Mucosa of rectum (tissue), 2 donors: ENCODE data around the gene KRTAP12-4.
"Not testable (repeated sequence)": the region's sequence is repeated elsewhere in the genome, so short reads cannot be mapped to it uniquely, and the experiment has no call there.

Experiments used
- H3K27ac ChIP-seq, 2 donors: one replicate each; pipeline ENCODE4 v1.7.0; 2013; ENCODE audit warnings: inconsistent platforms in 2 of 2, low read depth in 2 of 2, low read length in 2 of 2
- H3K27me3 ChIP-seq, 2 donors: one replicate each; pipeline ENCODE4 v1.7.0; 2013; ENCODE audit warnings: low read length in 2 of 2; ENCODE audit not compliant: control insufficient read depth in 2 of 2, insufficient read depth in 2 of 2
- H3K36me3 ChIP-seq, 2 donors: one replicate each; pipeline ENCODE4 v1.7.0; 2013; ENCODE audit warnings: low read length in 2 of 2; ENCODE audit not compliant: control insufficient read depth in 2 of 2, insufficient read depth in 2 of 2
- H3K4me1 ChIP-seq, 2 donors: one replicate each; pipeline ENCODE4 v1.7.0; 2013; ENCODE audit warnings: low read length in 2 of 2, mild to moderate bottlenecking in 1 of 2; ENCODE audit not compliant: control insufficient read depth in 2 of 2, insufficient read depth in 2 of 2
- H3K4me3 ChIP-seq, 2 donors: one replicate each; pipeline ENCODE4 v1.7.0; 2013; ENCODE audit warnings: low read length in 2 of 2
- H3K9ac ChIP-seq, 2 donors: one replicate each; pipeline ENCODE4 v1.7.0; 2013; ENCODE audit warnings: low read length in 2 of 2, low read depth in 1 of 2, mild to moderate bottlenecking in 1 of 2
- H3K9me3 ChIP-seq, 2 donors: one replicate each; pipeline ENCODE4 v1.7.0; 2013; ENCODE audit warnings: low read length in 2 of 2; ENCODE audit not compliant: control insufficient read depth in 2 of 2
- donor health status: healthy.
- donor health status: Normal muscosa, but diverticular disease.

The KRTAP12-4 gene

DNA sequence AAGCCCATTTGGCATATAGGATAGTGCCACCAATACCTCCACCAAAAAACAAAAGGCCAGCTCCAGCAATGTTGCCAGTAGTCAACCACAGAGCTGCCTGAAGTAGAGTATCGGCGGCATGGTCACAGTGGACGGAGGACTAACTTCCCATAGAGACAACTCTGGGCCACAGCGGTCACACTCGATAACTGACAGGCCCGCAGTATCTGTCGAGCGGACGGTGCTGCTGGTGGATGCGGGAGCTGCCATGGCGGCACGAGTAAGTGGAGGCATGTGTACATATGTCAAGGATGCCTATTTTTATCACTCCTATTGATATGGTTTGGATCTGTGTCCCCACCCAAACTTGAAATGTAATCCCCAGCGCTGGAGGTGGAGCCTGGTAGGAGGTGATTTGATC, 23.4 kb upstream of the KRTAP12-4 start:
- Histone ChIP-seq H3K4me1 (no peaks in the 10 kb centered on the region), H3K27ac (no peak overlapping the region), H3K4me3 (no peak overlapping the region), H3K27me3 (no peaks in the 10 kb centered on the region), H3K36me3 (no peaks in the 10 kb centered on the region), H3K9ac (no peak overlapping the region), H3K9me3 (no peaks in the 10 kb centered on the region)

DNA sequence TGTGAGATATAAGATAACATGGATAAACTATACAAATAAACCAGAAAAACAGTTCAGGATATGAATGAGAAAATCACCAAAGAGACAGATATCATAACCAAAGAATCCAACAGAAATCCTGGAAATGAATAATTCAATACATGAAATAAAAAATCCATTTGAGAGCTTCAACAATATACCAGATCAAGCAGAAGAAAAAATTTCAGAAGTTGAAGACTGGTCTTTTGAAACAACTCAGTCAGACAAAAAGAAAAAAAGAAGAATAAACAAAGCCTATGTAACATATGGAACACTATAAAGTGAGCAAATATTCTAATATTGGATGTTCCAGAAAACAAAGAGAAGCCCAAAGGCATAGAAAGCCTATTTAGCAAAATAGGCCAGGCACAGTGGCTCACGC, 17.5 kb upstream of the KRTAP12-4 start:
- no peak overlapping the region for H3K9ac ChIP-seq
- no peak overlapping the region for H3K4me3 ChIP-seq

DNA sequence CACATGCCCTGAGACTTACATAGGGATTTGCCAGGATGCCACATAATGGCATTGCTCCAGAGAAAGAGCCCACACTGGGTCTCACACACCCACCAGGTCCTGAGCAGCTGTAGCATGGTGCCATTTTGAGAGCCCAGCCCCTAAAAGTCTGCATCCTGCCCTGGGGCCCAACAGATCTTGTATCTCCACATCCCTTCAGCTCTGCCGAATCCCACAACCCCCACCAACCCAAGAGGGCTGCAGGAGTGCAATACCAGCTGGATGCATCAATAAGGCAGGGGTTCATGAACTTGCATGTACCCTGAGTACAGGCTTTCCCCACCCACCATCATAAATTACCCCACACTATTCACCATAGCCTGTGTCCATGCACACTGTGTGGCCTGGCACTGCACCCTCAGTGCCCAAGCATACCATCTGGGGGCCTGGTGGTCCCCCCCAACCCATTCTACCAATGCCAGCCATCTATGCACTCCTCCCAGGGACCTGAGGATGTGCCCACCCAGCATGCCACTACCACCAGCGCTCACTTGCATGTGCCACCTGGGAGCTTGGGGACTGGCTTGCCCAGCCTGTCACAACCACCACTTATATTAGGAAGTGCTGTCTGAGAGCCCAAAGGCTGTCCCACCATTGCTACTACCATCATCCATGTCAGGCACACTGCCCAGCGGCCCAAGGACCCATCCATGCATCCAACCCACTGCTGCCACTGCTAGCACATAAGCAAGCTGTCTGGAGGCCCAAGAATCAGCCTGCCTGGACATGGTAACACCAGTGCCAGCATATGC, 16.4 kb upstream of the KRTAP12-4 start:
- H3K9me3 ChIP-seq: peaks cover 0 to 3% of the 10 kb centered on the region in 2 donors
- no peaks in the 10 kb centered on the region for H3K4me1 ChIP-seq
- H3K4me3 ChIP-seq: no peak overlapping the region
- H3K27ac ChIP-seq: no peak overlapping the region
- peaks cover 0 to 5% of the 10 kb centered on the region in 2 donors for H3K27me3 ChIP-seq
- H3K36me3 ChIP-seq: no peaks in the 10 kb centered on the region
- H3K9ac ChIP-seq: no peak overlapping the region

More for the DNA sequence above, 17.5 kb upstream of the KRTAP12-4 start:
- Histone ChIP-seq H3K4me1 (no peaks in the 10 kb centered on the region), H3K36me3 (no peaks in the 10 kb centered on the region), H3K27me3 (peaks cover 0 to 5% of the 10 kb centered on the region in 2 donors), H3K9me3 (peaks cover 0 to 3% of the 10 kb centered on the region in 2 donors), H3K27ac (no peak overlapping the region)

DNA sequence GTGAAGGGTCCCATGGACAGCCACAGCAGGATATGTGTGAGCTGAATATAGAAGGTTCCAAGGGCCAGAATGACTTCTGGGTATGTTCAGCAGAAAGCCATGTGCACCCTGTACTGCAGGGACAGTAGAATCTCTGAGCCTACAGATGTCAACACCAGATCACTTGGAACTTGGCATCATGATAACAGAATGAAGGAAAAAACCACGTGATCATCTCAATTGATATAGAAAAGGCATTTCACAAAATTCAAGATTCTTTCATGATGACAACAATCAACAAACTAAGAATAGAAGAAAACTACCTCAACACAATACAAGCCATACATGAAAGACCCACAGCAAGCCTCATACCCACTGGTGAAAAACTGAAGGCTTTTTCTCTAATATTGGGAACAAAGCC, 13.2 kb upstream of the KRTAP12-4 start:
- Histone ChIP-seq H3K4me1 (no peaks in the 10 kb centered on the region), H3K27me3 (peaks cover 0 to 5% of the 10 kb centered on the region in 2 donors), H3K4me3 (no peak overlapping the region), H3K9ac (no peak overlapping the region), H3K27ac (no peak overlapping the region), H3K36me3 (no peaks in the 10 kb centered on the region), H3K9me3 (peaks cover 0 to 3% of the 10 kb centered on the region in 2 donors)

DNA sequence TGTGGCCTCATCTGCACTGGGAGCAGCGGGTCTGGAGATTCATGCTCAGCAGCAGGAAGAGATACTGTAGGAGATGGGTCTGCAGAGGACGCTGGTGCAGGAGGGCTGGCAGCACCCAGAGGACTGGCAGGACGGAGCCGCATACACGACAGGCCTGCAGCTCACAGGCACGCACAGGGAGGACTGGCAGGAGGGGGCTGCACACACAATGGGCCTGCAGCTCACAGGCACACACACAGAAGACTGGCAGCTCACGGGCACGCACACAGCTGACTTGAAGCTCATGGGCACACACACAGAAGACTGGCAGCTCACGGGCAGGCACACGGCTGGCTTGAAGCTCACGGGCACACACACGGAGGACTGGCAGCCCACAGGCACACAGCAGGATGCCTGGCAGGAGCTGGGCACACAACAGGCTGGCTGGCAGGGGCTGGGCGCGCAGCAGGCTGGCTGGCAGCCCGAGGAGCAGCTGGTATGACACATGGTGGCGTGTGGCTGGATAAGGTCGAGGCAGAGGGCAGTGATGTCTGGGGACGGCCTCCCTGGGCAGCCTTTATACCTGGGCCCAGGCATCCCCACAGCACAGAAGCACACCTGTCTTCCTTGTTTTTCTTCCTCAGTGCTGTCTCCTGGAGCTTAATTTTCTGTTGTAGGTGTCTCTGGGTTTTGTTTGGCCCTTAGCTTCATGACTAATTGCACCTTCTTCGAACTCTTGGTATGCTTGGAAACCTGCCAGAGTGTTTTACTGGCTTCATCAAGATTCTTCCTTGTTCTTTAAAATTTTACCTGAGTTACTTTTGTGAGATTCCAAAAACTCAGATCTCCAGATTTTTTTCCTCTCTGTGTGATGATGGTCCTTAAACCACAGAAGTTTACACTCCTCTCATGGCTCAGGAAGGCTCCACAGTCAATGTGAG, 12.2 kb upstream of the KRTAP12-4 start, which contains the start of gene KRTAP12-2:
TSS of gene KRTAP12-2 (minus strand) at position 527 of the 920 bp plus-strand sequence. CDS start at position 486, 41 bp downstream.
- Histone ChIP-seq H3K9ac (no peak within 1 kb of the TSS), H3K36me3 (no peaks in the 10 kb centered on the region), H3K9me3 (peaks cover 0 to 3% of the 10 kb centered on the region in 2 donors), H3K27ac (no peak within 1 kb of the TSS), H3K27me3 (peaks cover 0 to 7% of the 10 kb centered on the region in 2 donors), H3K4me3 (no peak within 1 kb of the TSS), H3K4me1 (no peaks in the 10 kb centered on the region)

DNA sequence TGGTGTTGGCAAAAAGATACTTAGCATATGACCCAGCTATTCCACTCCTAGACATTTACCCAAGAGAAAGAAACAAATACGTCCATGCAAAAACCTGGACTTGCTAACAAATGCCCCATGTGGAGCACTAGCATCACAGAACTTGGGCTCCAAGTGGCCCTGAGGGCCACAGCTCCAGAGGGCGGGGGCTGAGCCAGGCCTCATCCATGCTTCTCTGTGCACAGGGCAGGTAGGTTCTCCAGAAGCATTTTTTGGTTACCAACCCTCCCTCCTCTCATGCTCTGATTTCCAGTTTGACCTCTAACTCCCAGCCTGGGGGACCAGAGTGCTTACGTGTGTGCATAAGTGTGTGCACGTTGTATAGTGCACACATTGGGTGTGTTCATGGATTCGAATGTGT, 10.2 kb upstream of the KRTAP12-4 start:
- no peak overlapping the region for H3K4me3 ChIP-seq
- no peak overlapping the region for H3K9ac ChIP-seq
- H3K27me3 ChIP-seq: peaks cover 0 to 9% of the 10 kb centered on the region in 2 donors
- H3K9me3 ChIP-seq: no peaks in the 10 kb centered on the region
- no peaks in the 10 kb centered on the region for H3K4me1 ChIP-seq
- no peaks in the 10 kb centered on the region for H3K36me3 ChIP-seq
- H3K27ac ChIP-seq: no peak overlapping the region

DNA sequence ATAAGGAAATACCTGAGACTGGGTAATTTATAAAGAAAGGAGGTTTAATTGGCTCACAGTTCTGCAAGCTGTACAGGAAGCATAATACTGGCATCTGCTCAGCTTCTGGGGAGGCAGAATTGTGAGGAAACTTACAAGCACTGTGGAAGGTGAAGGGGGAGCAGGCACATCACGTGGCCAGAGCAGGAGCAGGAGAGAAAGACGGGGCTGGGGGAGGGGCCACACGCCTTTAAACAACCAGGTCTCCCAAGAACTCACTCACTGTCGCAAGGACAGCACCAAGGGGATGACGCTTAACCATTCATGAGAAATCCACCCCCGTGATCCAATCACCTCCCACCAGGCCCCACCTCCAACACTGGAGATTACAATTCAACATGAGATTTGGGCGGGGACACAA, 7.1 kb upstream of the KRTAP12-4 start:
- not testable (repeated sequence) for H3K9ac ChIP-seq, H3K27ac ChIP-seq, H3K9me3 ChIP-seq, H3K4me3 ChIP-seq, H3K36me3 ChIP-seq, H3K27me3 ChIP-seq, H3K4me1 ChIP-seq

DNA sequence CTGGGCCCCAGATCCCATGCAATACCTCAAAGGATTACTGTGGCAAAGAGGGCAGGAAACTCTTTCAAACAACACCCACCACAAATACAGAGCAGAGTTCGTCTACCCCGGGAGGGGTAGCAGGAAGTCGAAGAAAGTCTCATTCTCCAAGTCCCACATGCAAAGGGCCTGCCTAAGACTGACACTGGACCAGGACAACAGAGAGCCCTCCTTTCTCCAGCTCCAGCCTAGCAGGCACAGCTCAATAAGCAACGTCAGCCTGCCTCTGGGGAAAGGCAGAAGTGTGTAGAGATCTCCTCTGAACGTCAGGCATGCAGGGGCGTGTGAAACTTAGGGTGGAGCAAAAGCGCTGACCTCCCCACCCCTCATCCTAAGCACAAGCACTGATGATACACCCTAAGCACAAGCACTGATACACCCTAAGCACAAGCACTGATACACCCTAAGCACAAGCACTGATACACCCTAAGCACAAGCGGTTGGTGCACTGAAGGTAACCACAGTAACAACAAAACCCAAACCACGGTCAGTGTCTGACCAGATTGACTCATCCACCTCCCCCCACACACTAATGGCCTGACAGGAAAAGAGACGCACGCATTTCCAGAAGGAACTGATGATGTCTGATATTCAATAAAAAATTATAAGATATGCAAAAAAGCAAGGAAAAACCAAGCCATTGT, 4.6 kb upstream of the KRTAP12-4 start:
- Histone ChIP-seq H3K9ac (no peak overlapping the region), H3K27ac (no peak overlapping the region), H3K27me3 (peaks cover 0 to 3% of the 10 kb centered on the region in 2 donors), H3K4me1 (no peaks in the 10 kb centered on the region), H3K4me3 (no peak overlapping the region), H3K36me3 (no peaks in the 10 kb centered on the region), H3K9me3 (no peaks in the 10 kb centered on the region)

DNA sequence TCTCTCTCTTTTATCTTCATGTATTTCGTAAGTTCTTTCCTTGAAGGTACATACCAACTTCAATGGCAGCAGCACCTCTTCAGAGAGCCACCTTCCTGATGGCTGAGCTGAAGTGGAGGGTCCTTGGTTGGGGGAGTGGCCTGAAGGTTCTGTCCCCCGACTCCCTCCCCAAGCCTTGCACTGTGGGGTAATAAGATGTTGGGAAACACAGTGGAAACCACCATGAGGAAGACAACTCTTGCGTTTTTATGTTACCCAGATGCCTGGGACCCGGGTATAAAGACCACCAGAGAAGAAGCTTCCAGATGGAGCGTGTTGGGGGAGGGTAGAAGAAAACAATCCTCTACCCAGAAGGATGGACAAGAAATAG, 4.1 kb upstream of the KRTAP12-4 start:
- Histone ChIP-seq H3K27ac (no peak overlapping the region), H3K4me3 (no peak overlapping the region), H3K27me3 (peaks cover 0 to 3% of the 10 kb centered on the region in 2 donors), H3K4me1 (no peaks in the 10 kb centered on the region), H3K9me3 (no peaks in the 10 kb centered on the region), H3K9ac (no peak overlapping the region), H3K36me3 (no peaks in the 10 kb centered on the region)
